GM21737 (cell line): ENCODE measurements around the gene SLC6A18.

Source experiments
- ATAC-seq: cut with Tn5 transposase; IDR thresholded peaks from one replicate; pipeline ENCODE4 v1.9.1; 2021; ENCODE audit warnings: mild to moderate bottlenecking, moderate library complexity; ENCODE audit not compliant: unreplicated experiment

SLC6A18 gene

GRCh38 chr5:1214163-1214935 is 10.8 kb upstream of the SLC6A18 start:
- no peak for ATAC-seq

- no peak for ATAC-seq
These were observed 10.3 kb upstream of the SLC6A18 start for GRCh38 chr5:1214936-1215220.

GRCh38 chr5:1215320-1216096 is 9.7 kb upstream of the SLC6A18 start:
- no peak for ATAC-seq

- ATAC-seq, result no peak
These were observed 8.8 kb upstream of the SLC6A18 start for GRCh38 chr5:1216211-1216917.

GRCh38 chr5:1216918-1217295 is 8.3 kb upstream of the SLC6A18 start:
- ATAC-seq, result no peak

- no peak for ATAC-seq
These were observed 7.5 kb upstream of the SLC6A18 start for GRCh38 chr5:1217596-1218206.

GRCh38 chr5:1218351-1219080 is 6.7 kb upstream of the SLC6A18 start:
- no peak for ATAC-seq

GRCh38 chr5:1219098-1219767 is 5.9 kb upstream of the SLC6A18 start:
- ATAC-seq, result no peak

GRCh38 chr5:1219768-1220100 is 5.4 kb upstream of the SLC6A18 start:
- ATAC-seq, result no peak

- no peak for ATAC-seq
These were observed 4.8 kb upstream of the SLC6A18 start for GRCh38 chr5:1220351-1220750.

GRCh38 chr5:1220831-1221230 is 4.3 kb upstream of the SLC6A18 start:
- ATAC-seq, result no peak

- no peak for ATAC-seq
These were observed 3.5 kb upstream of the SLC6A18 start for GRCh38 chr5:1221721-1222120.

- ATAC-seq, result no peak
These were observed 3.0 kb upstream of the SLC6A18 start for GRCh38 chr5:1222147-1222546.

- no peak for ATAC-seq
These were observed 2.4 kb upstream of the SLC6A18 start for GRCh38 chr5:1222621-1223277.

GRCh38 chr5:1223278-1223670 is 1.9 kb upstream of the SLC6A18 start:
- ATAC-seq, result no peak

GRCh38 chr5:1224631-1225030 is 550 bp upstream of the SLC6A18 start:
- ATAC-seq, result no peak

- ATAC-seq, result no peak
These were observed 1.1 kb downstream of the SLC6A18 start for GRCh38 chr5:1226231-1226630.

GRCh38 chr5:1226839-1227581 is 1.8 kb downstream of the SLC6A18 start:
- no peak for ATAC-seq

GRCh38 chr5:1227667-1228066 is 2.5 kb downstream of the SLC6A18 start:
- ATAC-seq, result no peak
